Adipose tissue (tissue), 3 donors: ENCODE results near the gene ANTKMT. TPM values are rescaled to one million over a fixed set of nuclear protein-coding genes. Genes with fewer than 3 reads are reported as not detected.

Experiments used
- H3K27ac ChIP-seq: one replicate; pipeline ENCODE4 v1.5.1; 2013; ENCODE audit warnings: low read depth, low read length
- WGBS, 3 donors: extraction: QIAGEN DNeasy Blood & Tissue Kit; methylation state at CpG; one replicate each; pipeline ENCODE4 v1.1.7; 2013; 5-methylcytosine and 5-hydroxymethylcytosine counted together
- polyA plus RNA-seq, 3 donors: library from polyadenylated mRNA; stranded (reverse); fragments of 200-250 nt; gene quantifications; one replicate each; pipeline ENCODE4 v1.2.3, GENCODE V29; 2013
- donor health status: healthy with polysubstance abuse.
- donor health status: Bipolar disorder and iron deficiency.
- donor health status: healthy.

ANTKMT gene
- polyA plus RNA-seq, 3 donors: 10.1 to 33.4 (median 26.0) TPM

- 2 to 5% (median 3%) methylated on average over 51 to 64 of the region's 64 CpGs for WGBS, 3 donors
- H3K27ac ChIP-seq: no peak overlapping the region
These were observed 26.6 kb upstream of the ANTKMT start for GRCh38 chr16:694187-694862.

DNA sequence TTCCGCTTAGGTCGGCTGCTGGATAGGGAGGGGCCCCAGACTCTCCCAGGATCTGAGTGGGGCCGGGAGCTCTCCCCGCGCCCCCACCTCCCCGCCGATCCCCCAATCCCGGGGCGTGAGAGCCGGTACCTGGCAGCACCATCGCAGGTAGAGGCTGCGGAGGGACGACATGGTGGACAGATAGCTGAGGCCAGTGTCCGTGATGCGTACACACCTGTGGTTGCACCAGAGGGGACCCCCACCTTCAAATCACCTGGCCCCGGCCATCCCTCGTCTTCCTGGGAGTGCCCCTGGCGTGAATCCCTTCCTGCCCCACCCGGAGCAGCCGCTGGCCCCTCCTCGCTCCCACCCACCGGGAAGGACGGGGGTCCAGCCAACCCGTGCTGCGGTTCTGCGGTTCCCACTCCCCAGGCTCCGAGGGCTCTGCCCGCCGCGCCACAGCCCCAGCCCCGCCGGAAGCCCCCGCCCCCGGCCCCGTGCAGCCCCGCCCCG, 26.0 kb upstream of the ANTKMT start:
- 2 to 3% (median 3%) methylated on average over 23 to 37 of the region's 37 CpGs for WGBS, 3 donors

DNA sequence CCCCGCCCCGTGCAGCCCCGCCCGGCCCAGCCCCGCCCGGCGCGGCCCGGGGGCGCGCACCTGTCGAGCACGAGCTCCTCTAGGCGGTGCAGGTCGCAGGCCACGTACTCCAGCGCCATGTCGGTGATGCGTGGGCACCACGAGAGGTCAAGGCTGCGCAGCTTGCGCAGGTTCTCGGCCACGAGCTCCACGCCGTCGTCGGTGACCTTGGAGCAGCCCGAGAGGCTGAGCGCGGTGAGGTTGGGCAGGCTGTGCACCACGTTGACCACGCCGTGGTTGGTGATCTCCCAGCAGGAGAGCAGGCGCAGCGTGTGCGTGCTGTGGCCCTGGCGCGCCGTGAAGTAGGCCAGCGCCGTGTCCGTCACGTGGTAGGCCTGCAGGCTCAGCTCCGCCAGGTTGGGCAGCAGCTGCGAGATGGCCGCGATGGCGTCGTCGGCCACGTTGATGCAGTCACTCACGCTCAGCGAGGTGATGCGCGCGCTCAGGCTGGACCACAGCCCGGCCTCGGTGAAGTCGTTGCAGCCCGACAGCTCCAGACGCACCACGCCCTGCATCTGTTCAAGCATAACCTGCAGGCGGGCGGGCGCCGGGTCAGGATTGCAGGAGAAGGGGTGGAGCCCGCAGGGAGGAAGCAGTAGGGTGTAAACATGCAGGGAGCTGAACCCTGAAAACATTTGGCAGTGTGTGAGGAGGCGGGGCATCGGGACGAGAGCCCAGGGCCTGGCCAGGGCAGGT, 25.4 kb upstream of the ANTKMT start:
- no peak overlapping the region for H3K27ac ChIP-seq
- WGBS, 3 donors: 2 to 4% (median 3%) methylated on average over 68 to 71 of the region's 71 CpGs

More for the DNA sequence above, 26.0 kb upstream of the ANTKMT start:
- no peak overlapping the region for H3K27ac ChIP-seq

- no peak overlapping the region for H3K27ac ChIP-seq
- WGBS, 3 donors: 70 to 79% (median 72%) methylated on average over 19 of the region's 19 CpGs
These were observed 21.9 kb upstream of the ANTKMT start for GRCh38 chr16:698911-699671.

DNA sequence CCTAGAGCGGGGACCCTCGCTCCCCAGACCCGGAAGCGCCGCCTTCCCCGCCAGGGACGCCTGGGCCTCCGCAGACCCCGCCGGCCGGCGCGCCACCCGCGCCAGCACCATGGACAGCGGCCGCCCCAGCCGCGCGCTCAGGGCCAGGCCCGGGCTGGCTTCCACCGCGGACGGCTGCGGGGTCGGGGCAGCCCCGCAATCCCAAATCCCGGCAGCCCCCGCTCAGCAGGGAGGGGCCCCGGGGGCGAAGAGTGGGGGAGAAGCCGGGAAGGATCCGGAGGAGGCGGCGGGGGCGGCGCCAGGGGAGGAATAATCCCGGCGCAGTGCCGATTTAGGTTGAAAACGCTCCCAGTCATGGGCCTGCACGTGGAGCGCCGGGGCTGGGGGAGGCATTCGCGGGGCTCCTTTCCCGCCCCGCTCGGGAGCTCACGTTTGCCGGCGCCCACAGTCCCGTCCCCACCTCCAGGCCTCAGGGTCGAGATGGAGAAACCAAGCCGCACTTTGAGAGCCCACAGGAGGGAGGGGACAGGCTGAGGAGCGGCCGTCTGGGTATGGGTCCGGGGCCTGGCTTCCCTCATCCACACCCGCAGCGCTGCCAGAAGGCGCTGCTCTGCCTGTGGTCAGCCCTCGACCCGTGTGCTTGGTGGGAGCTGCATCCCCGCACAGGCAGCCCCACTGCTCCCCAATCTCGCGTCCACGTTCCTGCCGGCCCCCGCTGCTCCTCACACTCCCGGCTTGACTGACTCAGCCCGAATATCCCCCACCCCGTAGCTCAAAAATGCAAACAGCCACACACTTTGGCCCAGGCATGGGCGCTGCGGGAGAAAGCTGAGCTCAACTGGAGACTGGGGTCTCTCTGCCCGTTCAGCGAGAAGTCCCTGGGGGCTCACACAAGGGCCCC, 20.0 kb upstream of the ANTKMT start:
- WGBS, 3 donors: 4 to 7% (median 7%) methylated on average over 59 to 76 of the region's 76 CpGs
- H3K27ac ChIP-seq: no peak overlapping the region

- WGBS, 3 donors: 78 to 85% (median 84%) methylated on average over 19 of the region's 19 CpGs
- no peak overlapping the region for H3K27ac ChIP-seq
These were observed 18.6 kb upstream of the ANTKMT start for GRCh38 chr16:702341-702740.

- 73 to 82% (median 81%) methylated on average over 12 of the region's 12 CpGs for WGBS, 3 donors
- no peak overlapping the region for H3K27ac ChIP-seq
These were observed 17.5 kb upstream of the ANTKMT start for GRCh38 chr16:703406-703805.

- H3K27ac ChIP-seq: no peak overlapping the region
- WGBS, 3 donors: 62 to 67% (median 63%) methylated on average over 7 of the region's 7 CpGs
These were observed 16.9 kb upstream of the ANTKMT start for GRCh38 chr16:704047-704446.

DNA sequence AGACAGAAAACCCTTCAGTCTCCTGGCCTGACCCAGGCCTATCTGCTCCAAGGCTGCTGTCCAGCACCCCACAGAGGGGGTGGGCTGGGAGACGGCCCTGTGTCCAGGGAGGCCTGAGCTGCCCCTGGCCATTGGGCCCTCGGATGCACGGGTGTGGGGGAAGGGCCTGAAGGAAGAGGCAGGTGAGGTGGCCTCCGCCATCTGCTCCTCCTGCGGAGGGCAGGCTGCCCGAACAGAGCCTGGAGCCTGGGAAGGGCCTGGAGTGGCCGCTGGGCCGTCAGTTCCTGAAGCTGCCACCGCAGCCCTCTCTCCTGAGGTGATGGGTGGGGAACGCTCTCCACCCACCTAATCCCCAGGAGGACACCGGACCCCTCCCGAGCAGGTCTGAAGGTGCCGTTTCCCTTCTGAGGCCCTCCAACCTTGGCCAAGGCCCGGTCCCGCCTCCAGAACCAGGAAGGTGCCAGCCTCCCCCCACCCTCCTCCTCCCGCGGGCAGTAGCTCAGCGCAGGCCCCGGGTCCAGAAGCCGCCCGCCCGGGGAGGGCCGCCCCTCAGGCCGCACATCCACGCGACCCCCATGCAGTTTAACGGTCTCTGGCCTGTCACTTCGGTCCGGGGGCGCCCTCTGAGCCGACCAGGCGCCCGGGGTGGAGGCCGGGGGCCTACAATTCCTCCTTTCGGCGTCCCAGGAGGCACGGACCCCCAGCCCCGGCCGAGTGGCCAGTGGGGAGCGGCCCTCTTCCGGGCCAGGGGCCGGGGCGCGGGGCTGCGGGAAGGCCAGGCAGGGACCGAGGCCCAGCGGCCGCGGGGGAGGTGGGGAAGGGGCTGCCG, 16.2 kb upstream of the ANTKMT start:
- 11 to 16% (median 12%) methylated on average over 28 to 50 of the region's 50 CpGs for WGBS, 3 donors
- H3K27ac ChIP-seq: no peak overlapping the region

GRCh38 chr16:705431-706188, 15.3 kb upstream of the ANTKMT start, which contains the start of gene FBXL16:
Gene FBXL16, minus strand, starts transcription at chr16:705801. Its CDS starts 8,396 bp downstream, at chr16:697405.
- no peak within 1 kb of the TSS for H3K27ac ChIP-seq
- WGBS, 3 donors: 1 to 4% (median 1%) methylated on average over 43 to 111 of the region's 115 CpGs

DNA sequence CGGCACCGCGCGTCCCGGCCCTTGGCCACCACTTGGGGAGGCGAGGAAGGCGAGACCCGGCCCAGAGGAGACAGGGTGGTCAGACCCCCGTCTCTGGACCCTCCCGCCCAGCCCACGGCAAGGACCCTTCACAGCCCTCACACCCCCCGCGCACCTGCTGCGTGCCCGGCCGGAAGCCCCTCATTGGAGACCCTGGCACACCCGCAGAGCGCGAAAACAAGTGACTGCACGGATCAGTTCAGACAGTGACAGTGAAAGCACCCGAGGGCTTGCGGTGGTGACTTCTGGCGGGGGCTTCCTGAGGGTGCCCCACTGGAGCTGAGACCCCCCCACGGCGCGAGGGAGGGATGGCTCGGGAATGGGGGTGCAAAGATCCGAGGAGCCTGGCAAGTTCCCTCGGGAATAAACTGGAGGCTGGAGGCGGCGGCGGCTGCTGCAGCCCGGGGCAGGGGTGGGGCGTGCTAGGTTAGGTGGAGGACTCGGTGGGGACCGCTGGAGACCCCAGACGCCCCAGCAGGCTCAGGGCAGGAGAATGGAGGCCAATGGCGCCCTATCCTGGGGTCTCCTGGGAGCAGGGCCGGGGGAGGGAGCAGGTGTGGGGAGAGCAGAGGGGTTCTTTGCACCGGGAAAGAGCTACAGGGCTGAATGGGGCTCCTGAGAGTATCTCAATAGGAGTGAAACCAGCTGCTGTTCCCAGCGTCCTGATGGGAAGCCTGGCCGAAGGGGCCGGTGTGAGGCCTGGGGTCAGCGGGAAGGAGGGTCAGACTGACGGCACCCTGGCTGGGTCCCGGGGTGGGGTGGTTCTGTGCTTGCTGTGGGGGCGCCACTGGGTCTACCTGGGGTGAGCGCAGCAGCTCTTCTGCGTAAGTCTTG, 14.5 kb upstream of the ANTKMT start:
- no peak overlapping the region for H3K27ac ChIP-seq
- WGBS, 3 donors: 3 to 5% (median 4%) methylated on average over 39 to 49 of the region's 49 CpGs

GRCh38 chr16:707062-707538, 13.8 kb upstream of the ANTKMT start:
- 30 to 40% (median 38%) methylated on average over 14 of the region's 14 CpGs for WGBS, 3 donors
- H3K27ac ChIP-seq: no peak overlapping the region

GRCh38 chr16:708019-708418, 12.9 kb upstream of the ANTKMT start:
- 48 to 51% (median 48%) methylated on average over 3 of the region's 3 CpGs for WGBS, 3 donors
- H3K27ac ChIP-seq: no peak overlapping the region

GRCh38 chr16:708959-709358, 12.0 kb upstream of the ANTKMT start:
- 62 to 79% (median 69%) methylated on average over 4 of the region's 4 CpGs for WGBS, 3 donors
- no peak overlapping the region for H3K27ac ChIP-seq
